NB4 (cell line): ENCODE results near the gene TMCC3.

Experiments
- DNase-seq: peaks from one replicate; pipeline ENCODE4 v3.0.0; 2010; ENCODE audit warnings: low read depth
- H3K4me3 ChIP-seq: one replicate; pipeline ENCODE4 v1.5.1; 2011; ENCODE audit warnings: mild to moderate bottlenecking, low read depth, low read length, moderate library complexity
- CTCF ChIP-seq: IDR thresholded peaks from one replicate; pipeline ENCODE4 v1.5.1; 2012; ENCODE audit warnings: low read depth, low read length
- MAX ChIP-seq: IDR thresholded peaks from 2 replicates; pipeline ENCODE4 v1.6.1; 2011; ENCODE audit warnings: low read depth, low read length
- MYC ChIP-seq: IDR thresholded peaks from 2 replicates; pipeline ENCODE4 v1.6.1; 2011; ENCODE audit warnings: low read depth, low read length
- POLR2A ChIP-seq: IDR thresholded peaks from 2 replicates; pipeline ENCODE4 v1.6.1; 2011; ENCODE audit warnings: mild to moderate bottlenecking; ENCODE audit not compliant: insufficient read length; ENCODE audit errors: extremely low read depth

The TMCC3 gene

DNA sequence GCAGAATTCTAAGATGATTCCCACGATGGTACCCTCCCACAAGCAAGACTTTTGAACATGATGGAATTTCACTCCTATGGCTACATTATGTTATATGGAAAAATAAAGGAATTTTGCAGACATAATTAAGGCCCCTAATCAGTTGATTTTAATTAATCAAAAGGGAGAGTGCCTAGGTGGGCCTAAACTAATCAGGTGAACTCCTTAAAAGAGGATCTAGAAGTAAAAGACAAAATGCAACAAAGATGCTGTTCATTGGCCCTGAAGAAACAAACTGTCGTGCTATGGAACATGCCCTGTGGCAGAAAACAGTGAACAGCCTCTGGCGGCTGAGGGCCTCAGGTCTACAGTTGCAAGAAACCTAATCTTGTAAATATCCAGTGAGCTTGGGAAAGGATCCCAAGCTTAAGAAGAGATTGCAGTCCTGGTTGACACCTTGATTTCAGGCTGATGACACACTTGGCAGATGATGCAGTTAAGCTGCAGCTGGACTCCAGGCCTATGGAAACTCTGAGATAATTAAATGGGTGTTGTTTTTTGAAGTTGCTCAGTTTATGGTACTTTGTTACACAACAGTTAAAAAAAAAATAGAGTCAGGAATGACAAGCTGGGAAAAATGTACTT lies 13.8 kb downstream of the TMCC3 start:
- no peak overlapping the region for H3K4me3 ChIP-seq
- DNase-seq: no peak
- TF ChIP-seq POLR2A: no peak
- TF ChIP-seq MAX: no peak
- TF ChIP-seq CTCF: no peak
- TF ChIP-seq MYC: no peak

- no peak for TF ChIP-seq CTCF
- no peak overlapping the region for H3K4me3 ChIP-seq
- DNase-seq: no peak
These were observed 15.6 kb downstream of the TMCC3 start for GRCh38 chr12:94634717-94635116.

- TF ChIP-seq MYC (no peak), MAX (no peak), POLR2A (no peak), CTCF (no peak)
- no peak overlapping the region for H3K4me3 ChIP-seq
- DNase-seq: no peak
These were observed 17.0 kb downstream of the TMCC3 start for GRCh38 chr12:94633401-94633800.

DNA sequence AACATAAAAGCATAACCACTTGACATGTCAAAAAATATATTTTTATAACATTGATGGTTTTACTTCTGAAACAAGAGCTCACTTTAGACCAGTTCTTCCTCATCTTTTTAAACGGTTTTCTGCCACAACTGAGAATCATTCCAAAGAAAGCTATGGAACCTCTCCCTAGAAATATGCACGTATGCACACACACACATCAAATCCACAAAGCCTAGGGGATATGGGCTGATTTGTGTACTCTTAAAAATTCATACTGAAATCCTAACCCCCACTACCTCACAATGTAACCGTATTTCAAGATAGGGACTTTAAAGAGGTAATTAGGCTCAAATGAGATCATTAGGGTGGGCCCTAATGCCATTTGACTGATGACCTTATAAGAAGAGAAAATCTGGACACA lies 19.3 kb downstream of the TMCC3 start:
- TF ChIP-seq MYC (no peak), MAX (no peak), CTCF (no peak), POLR2A (no peak)
- no peak overlapping the region for H3K4me3 ChIP-seq
- DNase-seq: no peak

DNA sequence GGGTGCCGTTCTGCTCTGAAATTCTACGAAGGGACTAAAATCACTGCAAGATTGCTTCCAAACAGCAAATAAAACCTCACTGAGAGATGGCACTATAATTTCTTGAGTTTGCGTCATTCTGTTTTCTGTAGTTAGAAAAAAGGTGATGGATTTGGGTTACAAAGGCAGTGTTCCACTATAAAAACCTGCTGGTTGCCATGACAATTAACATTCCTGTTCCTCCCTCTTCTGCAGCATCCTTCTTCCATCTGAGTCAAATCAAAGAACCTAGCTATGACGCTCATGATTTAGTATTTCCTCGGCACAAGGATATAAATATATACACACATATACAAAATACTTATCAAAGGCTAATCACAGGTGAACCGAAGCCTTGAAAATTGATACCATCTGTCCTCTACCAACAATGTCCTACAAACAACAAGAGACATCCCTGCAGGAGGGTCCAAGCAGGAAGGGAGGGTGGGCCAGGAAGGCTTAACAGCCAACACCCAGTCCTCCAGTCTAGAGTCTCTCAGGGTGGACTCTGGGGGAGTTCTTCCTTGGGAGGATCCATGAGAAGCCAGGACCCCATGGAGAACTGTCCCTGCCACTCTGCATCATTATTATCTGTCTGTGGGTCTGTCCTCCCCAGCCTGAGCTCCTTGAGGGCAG lies 21.4 kb downstream of the TMCC3 start:
- no peak overlapping the region for H3K4me3 ChIP-seq
- no peak for DNase-seq
- TF ChIP-seq MYC: no peak

DNA sequence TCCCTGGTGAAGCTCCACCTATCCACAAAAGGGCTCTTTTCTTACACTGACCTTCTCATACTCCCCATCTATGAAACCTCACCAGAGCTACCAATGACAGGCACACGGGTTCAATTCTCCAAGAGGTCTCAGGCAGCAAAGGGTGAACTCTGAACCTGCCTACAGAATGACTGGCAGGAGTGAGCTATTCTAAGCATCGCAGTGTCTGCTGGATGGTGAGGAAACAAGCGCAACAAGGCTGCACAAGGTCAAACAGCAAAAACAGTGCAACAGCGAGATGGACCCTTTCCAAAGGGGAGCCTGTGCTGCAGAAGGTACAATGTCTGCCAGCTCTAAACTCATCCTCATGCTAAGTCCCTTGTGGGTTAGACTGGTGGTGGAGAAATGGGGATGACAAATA lies 22.0 kb downstream of the TMCC3 start:
- no peak for TF ChIP-seq MAX
- no peak for TF ChIP-seq POLR2A
- TF ChIP-seq CTCF: no peak
- TF ChIP-seq MYC: no peak
- no peak for DNase-seq
- no peak overlapping the region for H3K4me3 ChIP-seq
